Smooth muscle cell (in vitro differentiated cells): ENCODE results near the gene RPS6KA4. TPM values are rescaled to one million over a fixed set of nuclear protein-coding genes. Genes with fewer than 3 reads are reported as not detected.
A peak's percentile ranks its signal among the peaks of the same experiment; 100 is the strongest.

ENCODE experiments used
- DNase-seq: peaks from one replicate; lab custom pipeline; 2025; ENCODE audit not compliant: unreplicated experiment; lab: John Stamatoyannopoulos, UW
- H2AFZ ChIP-seq: fragments of 200-600 bp; sonication (generic); 2 replicates; pipeline ENCODE4 v1.6.0; 2016; ENCODE audit warnings: antibody characterized with exemption, low read depth, mild to moderate bottlenecking
- H3F3A ChIP-seq: fragments of 200-600 bp; sonication (generic); 2 replicates; pipeline ENCODE4 v1.6.0; 2017; ENCODE audit warnings: antibody characterized with exemption, low read depth
- H3K27ac ChIP-seq: fragments of 200-600 bp; sonication (generic); 2 replicates; pipeline ENCODE4 v1.5.1; 2016; ENCODE audit warnings: low read depth, mild to moderate bottlenecking
- H3K27me3 ChIP-seq: fragments of 200-600 bp; sonication (generic); 2 replicates; pipeline ENCODE4 v1.6.1; 2016; ENCODE audit warnings: low read depth, mild to moderate bottlenecking
- H3K36me3 ChIP-seq: fragments of 200-600 bp; sonication (generic); 2 replicates; pipeline ENCODE4 v1.5.1; 2016; ENCODE audit warnings: low read depth
- H3K4me1 ChIP-seq: fragments of 200-600 bp; sonication (generic); 2 replicates; pipeline ENCODE4 v1.5.1; 2016; ENCODE audit warnings: low read depth
- H3K4me2 ChIP-seq: fragments of 200-600 bp; sonication (generic); 2 replicates; pipeline ENCODE4 v1.6.0; 2016; ENCODE audit warnings: mild to moderate bottlenecking
- H3K4me3 ChIP-seq: fragments of 200-600 bp; sonication (generic); 2 replicates; pipeline ENCODE4 v1.5.1; 2016; ENCODE audit warnings: mild to moderate bottlenecking
- H3K79me2 ChIP-seq: fragments of 200-600 bp; sonication (generic); 2 replicates; pipeline ENCODE4 v1.6.0; 2016; ENCODE audit warnings: low read depth, mild to moderate bottlenecking
- H3K9ac ChIP-seq: fragments of 200-600 bp; sonication (generic); 2 replicates; pipeline ENCODE4 v1.6.0; 2016; ENCODE audit warnings: low read depth
- H3K9me3 ChIP-seq: fragments of 200-600 bp; sonication (generic); replicated peaks from 2 replicates; pipeline ENCODE4 v1.5.1; 2016; ENCODE audit warnings: low read depth
- H4K20me1 ChIP-seq: fragments of 200-600 bp; sonication (generic); 2 replicates; pipeline ENCODE4 v1.6.0; 2016; ENCODE audit warnings: low read depth
- WGBS: methylation state at CpG from one replicate; pipeline ENCODE4 v1.1.7; 2016; ENCODE audit warnings: low lambda C conversion rate; 5-methylcytosine and 5-hydroxymethylcytosine counted together
- polyA plus RNA-seq: library from polyadenylated mRNA; unstranded; fragments of >200 nt; fragmentation: Nextera tagmentation; extraction: Ambion mirVana; gene quantifications from 2 replicates; pipeline ENCODE4 v1.2.1, GENCODE V29; 2016
- total RNA-seq: library from RNA; depleted of rRNA; stranded (reverse); fragments of >200 nt; gene quantifications from 2 replicates; pipeline ENCODE4 v1.2.3, GENCODE V29; 2014
- TF ChIP-seq, protein P1 (sequence below): fragments of 200-600 bp; sonication (generic); IDR thresholded peaks from 2 replicates; pipeline ENCODE4 v1.5.1; 2017; ENCODE audit warnings: borderline replicate concordance, mild to moderate bottlenecking, antibody characterized with exemption; ENCODE audit not compliant: insufficient read depth, poor library complexity, severe bottlenecking

Gene RPS6KA4
- total and polyA plus RNA-seq, 2 experiments from 2014 or later, result 21.8 to 40.0 TPM

DNA sequence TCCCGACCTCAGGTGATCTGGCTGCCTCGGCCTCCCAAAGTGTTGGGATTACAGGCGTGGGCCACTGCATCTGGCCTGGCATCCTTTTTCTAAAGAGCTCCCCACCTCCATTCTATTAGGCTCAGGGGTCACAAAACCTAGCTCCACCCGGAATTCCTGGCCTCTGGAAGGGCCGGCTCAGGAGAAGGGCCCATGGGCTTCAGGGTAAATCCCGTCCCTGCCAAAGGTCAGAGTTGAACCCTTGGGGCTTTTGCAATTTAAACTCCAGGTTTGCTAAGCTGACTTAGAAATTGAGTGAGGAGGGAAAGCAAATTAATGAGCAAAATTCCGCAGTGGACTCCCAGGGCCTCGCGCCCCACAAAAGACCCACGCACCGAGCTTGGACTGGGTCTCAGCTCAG lies 48.3 kb downstream of the RPS6KA4 start:
- TF ChIP-seq, protein P1, sequence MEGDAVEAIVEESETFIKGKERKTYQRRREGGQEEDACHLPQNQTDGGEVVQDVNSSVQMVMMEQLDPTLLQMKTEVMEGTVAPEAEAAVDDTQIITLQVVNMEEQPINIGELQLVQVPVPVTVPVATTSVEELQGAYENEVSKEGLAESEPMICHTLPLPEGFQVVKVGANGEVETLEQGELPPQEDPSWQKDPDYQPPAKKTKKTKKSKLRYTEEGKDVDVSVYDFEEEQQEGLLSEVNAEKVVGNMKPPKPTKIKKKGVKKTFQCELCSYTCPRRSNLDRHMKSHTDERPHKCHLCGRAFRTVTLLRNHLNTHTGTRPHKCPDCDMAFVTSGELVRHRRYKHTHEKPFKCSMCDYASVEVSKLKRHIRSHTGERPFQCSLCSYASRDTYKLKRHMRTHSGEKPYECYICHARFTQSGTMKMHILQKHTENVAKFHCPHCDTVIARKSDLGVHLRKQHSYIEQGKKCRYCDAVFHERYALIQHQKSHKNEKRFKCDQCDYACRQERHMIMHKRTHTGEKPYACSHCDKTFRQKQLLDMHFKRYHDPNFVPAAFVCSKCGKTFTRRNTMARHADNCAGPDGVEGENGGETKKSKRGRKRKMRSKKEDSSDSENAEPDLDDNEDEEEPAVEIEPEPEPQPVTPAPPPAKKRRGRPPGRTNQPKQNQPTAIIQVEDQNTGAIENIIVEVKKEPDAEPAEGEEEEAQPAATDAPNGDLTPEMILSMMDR, result no peak
- H4K20me1 ChIP-seq, result no peaks in the 10 kb centered on the region
- H3K4me2 ChIP-seq, result no peak overlapping the region
- H3K9me3 ChIP-seq, result no peaks in the 10 kb centered on the region
- 66% methylated on average over 11 of the region's 11 CpGs for WGBS
- no peaks in the 10 kb centered on the region for H3K27me3 ChIP-seq
- H3K9ac ChIP-seq, result no peak overlapping the region
- H3F3A ChIP-seq, result peaks cover 4% of the 10 kb centered on the region
- H3K4me1 ChIP-seq, result peaks cover 35% of the 10 kb centered on the region
- H3K36me3 ChIP-seq, result no peaks in the 10 kb centered on the region
- no peak overlapping the region for H3K4me3 ChIP-seq
- no peaks in the 10 kb centered on the region for H3K79me2 ChIP-seq
- H2AFZ ChIP-seq, result no peak overlapping the region
- DNase-seq, result no peak
- no peak overlapping the region for H3K27ac ChIP-seq

DNA sequence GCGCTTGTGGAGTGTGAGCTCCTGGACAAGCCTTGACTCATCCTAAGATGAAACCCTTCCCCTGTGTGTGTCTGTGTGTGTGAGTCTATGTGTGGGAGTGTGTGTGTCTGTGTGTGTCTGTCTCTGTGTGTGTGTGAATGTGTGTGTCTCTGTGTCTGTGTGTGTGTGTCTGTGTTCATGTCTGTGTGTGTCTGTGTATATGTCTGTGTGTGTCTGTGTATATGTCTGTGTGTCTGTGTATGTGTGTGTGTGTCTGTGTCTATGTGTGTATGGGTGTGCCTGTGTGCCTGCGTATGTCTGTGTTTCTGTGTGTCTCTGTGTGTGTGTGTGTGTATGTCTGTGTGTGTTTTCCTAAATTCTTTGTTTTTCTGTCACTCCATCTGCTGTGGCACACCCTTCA lies 48.7 kb downstream of the RPS6KA4 start:
- DNase-seq, result no peak
- no peaks in the 10 kb centered on the region for H3K27me3 ChIP-seq
- 65% methylated on average over 2 of the region's 2 CpGs for WGBS
- no peak overlapping the region for H2AFZ ChIP-seq
- H3K9me3 ChIP-seq, result no peaks in the 10 kb centered on the region
- TF ChIP-seq, protein P1, result no peak
- no peak overlapping the region for H3K4me2 ChIP-seq
- no peaks in the 10 kb centered on the region for H3K36me3 ChIP-seq
- no peak overlapping the region for H3K27ac ChIP-seq
- H3K4me3 ChIP-seq, result no peak overlapping the region
- no peaks in the 10 kb centered on the region for H3K79me2 ChIP-seq
- H3K9ac ChIP-seq, result no peak overlapping the region
- H3F3A ChIP-seq, result peaks cover 4% of the 10 kb centered on the region
- no peaks in the 10 kb centered on the region for H4K20me1 ChIP-seq
- peaks cover 35% of the 10 kb centered on the region for H3K4me1 ChIP-seq

DNA sequence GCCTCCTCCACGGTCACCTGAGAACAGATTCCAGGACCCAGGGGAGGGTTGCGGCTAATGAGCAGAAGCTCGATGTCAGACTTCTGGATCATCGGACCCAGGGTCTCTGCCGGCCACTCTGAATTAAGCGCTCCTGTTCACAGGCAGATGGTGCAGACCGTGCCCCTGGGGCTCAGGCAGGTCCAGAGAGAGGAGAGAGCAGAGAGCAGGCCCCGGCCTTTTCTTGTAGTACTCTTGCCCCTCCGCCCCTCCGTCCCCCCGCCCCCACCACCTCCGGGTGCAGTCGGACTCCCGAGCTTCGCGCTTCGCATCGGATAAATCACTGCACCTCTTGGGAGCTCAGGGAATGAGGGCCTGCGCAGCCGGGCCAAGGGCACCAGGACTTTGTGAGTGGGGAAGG lies 50.3 kb downstream of the RPS6KA4 start:
- no peak overlapping the region for H3K9ac ChIP-seq
- H3K4me3 ChIP-seq, result no peak overlapping the region
- peaks cover 4% of the 10 kb centered on the region for H3F3A ChIP-seq
- H3K4me2 ChIP-seq, result peak overlapping the region; percentile 68
- TF ChIP-seq, protein P1, result no peak
- no peaks in the 10 kb centered on the region for H4K20me1 ChIP-seq
- no peak for DNase-seq
- H3K27me3 ChIP-seq, result no peaks in the 10 kb centered on the region
- H2AFZ ChIP-seq, result no peak overlapping the region
- no peaks in the 10 kb centered on the region for H3K36me3 ChIP-seq
- no peaks in the 10 kb centered on the region for H3K9me3 ChIP-seq
- peaks cover 35% of the 10 kb centered on the region for H3K4me1 ChIP-seq
- no peaks in the 10 kb centered on the region for H3K79me2 ChIP-seq
- WGBS, result 77% methylated on average over 9 of the region's 20 CpGs
- H3K27ac ChIP-seq, result no peak overlapping the region

DNA sequence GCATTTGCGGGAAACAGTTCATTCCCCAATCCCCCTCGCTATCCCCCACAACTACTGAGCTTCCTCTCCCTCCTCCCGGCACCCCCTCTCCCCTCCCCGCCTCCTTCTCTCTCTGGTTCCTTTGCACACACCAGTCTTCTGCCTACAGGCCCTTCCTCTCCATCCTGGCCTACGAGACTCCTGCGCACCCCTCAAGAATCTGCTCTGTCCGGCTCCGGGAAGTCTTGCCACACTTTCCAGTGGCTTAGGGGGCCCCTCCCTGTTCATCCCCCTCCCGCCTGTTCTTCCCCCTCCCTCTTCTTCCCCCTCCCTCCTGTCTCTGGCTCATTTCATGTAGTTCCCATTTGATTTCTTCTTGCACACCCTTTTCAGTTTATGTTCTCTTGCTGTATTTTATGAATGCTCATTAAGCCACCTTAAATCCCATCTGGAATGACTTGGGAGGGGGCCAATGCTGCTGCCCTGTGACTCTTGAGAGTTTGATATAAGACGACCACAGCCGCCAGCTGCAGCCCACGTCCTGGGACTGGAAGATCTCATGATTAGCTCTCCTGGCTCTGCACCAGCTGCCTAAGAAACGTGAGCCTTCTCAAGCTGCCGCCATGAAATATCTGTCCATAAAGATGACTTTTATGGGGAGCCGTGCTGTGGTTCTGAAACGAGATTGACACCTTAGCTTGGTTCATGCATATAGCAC lies 50.9 kb downstream of the RPS6KA4 start:
- TF ChIP-seq, protein P1, result no peak

More for the DNA sequence above, 50.9 kb downstream of the RPS6KA4 start:
- no peaks in the 10 kb centered on the region for H3K36me3 ChIP-seq
- no peaks in the 10 kb centered on the region for H3K27me3 ChIP-seq
- 5% methylated on average over 9 of the region's 16 CpGs for WGBS
- H2AFZ ChIP-seq, result no peak overlapping the region
- peak; percentile 54 for DNase-seq
- peaks cover 35% of the 10 kb centered on the region for H3K4me1 ChIP-seq
- H3K4me3 ChIP-seq, result no peak overlapping the region
- H3K4me2 ChIP-seq, result peak overlapping the region; percentile 68
- no peaks in the 10 kb centered on the region for H3K9me3 ChIP-seq
- H4K20me1 ChIP-seq, result no peaks in the 10 kb centered on the region
- peak overlapping the region; percentile 17 for H3K27ac ChIP-seq
- H3F3A ChIP-seq, result peaks cover 4% of the 10 kb centered on the region
- no peaks in the 10 kb centered on the region for H3K79me2 ChIP-seq
- H3K9ac ChIP-seq, result no peak overlapping the region
